ENCODE data around the gene CKLF. TPM values are rescaled to one million over a fixed set of nuclear protein-coding genes. Genes with fewer than 3 reads are reported as not detected.

Gene CKLF
- total and polyA plus RNA-seq, 2 donors from 2014 or later, result 28.7 to 42.4 TPM

- FAIRE-seq, result no peak
Observed at GRCh38 chr16:66508914-66509496, 43.4 kb upstream of the CKLF start.

GRCh38 chr16:66509576-66509975, 42.8 kb upstream of the CKLF start:
- H3K27me3 ChIP-seq (ENCODE audit: control insufficient read depth, insufficient read depth, low read length), result no peaks in the 10 kb centered on the region
- no peak overlapping the region for H3K4me3 ChIP-seq (ENCODE audit: low read length in 3 of 3)
- peak overlapping the region in 1 of 3 donors; percentile 15 for H3K9ac ChIP-seq (ENCODE audit: low read length in 3 of 3)
- no peak for TF ChIP-seq CTCF (IDR thresholded peaks at IDR 0.05; ENCODE audit: borderline replicate concordance, extremely low read depth, insufficient read depth)
- no peak for FAIRE-seq
- intact Hi-C loops (cut with DNase I), result no loop called here
- no peaks in the 10 kb centered on the region for H3K9me3 ChIP-seq (ENCODE audit: control insufficient read depth in 2 of 3, insufficient read depth in 1 of 3, low read length in 3 of 3)
- peaks cover 0 to 45% (median 38%) of the 10 kb centered on the region in 3 donors for H3K4me1 ChIP-seq (ENCODE audit: control insufficient read depth in 2 of 3, insufficient read depth in 2 of 3, low read depth in 1 of 3, low read length in 3 of 3)
- peak in 1 of 5 donors; percentile 61 for DNase-seq
- H3K27ac ChIP-seq (ENCODE audit: low read depth in 2 of 2, low read length in 2 of 2), result peak overlapping the region; percentile 13 to 17
- peaks cover 0 to 3% (median 2%) of the 10 kb centered on the region in 3 donors for H3K36me3 ChIP-seq (ENCODE audit: control insufficient read depth in 2 of 3, insufficient read depth in 3 of 3, low read length in 3 of 3)

More at GRCh38 chr16:66508914-66509496, 43.4 kb upstream of the CKLF start:
- peaks cover 0 to 45% (median 38%) of the 10 kb centered on the region in 3 donors for H3K4me1 ChIP-seq (ENCODE audit: control insufficient read depth in 2 of 3, insufficient read depth in 2 of 3, low read depth in 1 of 3, low read length in 3 of 3)
- H3K9ac ChIP-seq (ENCODE audit: low read length in 3 of 3), result peak overlapping the region in 1 of 3 donors; percentile 51
- DNase-seq, result peak in 1 of 5 donors; percentile 66
- H3K9me3 ChIP-seq (ENCODE audit: control insufficient read depth in 2 of 3, insufficient read depth in 1 of 3, low read length in 3 of 3), result no peaks in the 10 kb centered on the region
- peaks cover 0 to 3% (median 2%) of the 10 kb centered on the region in 3 donors for H3K36me3 ChIP-seq (ENCODE audit: control insufficient read depth in 2 of 3, insufficient read depth in 3 of 3, low read length in 3 of 3)
- peak overlapping the region; percentile 58 to 78 for H3K27ac ChIP-seq (ENCODE audit: low read depth in 2 of 2, low read length in 2 of 2)
- TF ChIP-seq CTCF (IDR thresholded peaks at IDR 0.05; ENCODE audit: borderline replicate concordance, extremely low read depth, insufficient read depth), result no peak
- no peak overlapping the region for H3K4me3 ChIP-seq (ENCODE audit: low read length in 3 of 3)
- intact Hi-C loops (cut with DNase I), result no loop called here
- H3K27me3 ChIP-seq (ENCODE audit: control insufficient read depth, insufficient read depth, low read length), result no peaks in the 10 kb centered on the region

- intact Hi-C loops (cut with DNase I), result no loop called here
- Histone ChIP-seq H3K36me3 (ENCODE audit: control insufficient read depth in 2 of 3, insufficient read depth in 3 of 3, low read length in 3 of 3) (peaks cover 0 to 3% (median 2%) of the 10 kb centered on the region in 3 donors), H3K9me3 (ENCODE audit: control insufficient read depth in 2 of 3, insufficient read depth in 1 of 3, low read length in 3 of 3) (no peaks in the 10 kb centered on the region), H3K4me3 (ENCODE audit: low read length in 3 of 3) (no peak overlapping the region), H3K27ac (ENCODE audit: low read depth in 2 of 2, low read length in 2 of 2) (peak overlapping the region in 1 of 2 donors; percentile 83), H3K4me1 (ENCODE audit: control insufficient read depth in 2 of 3, insufficient read depth in 2 of 3, low read depth in 1 of 3, low read length in 3 of 3) (peaks cover 0 to 45% (median 39%) of the 10 kb centered on the region in 3 donors), H3K9ac (ENCODE audit: low read length in 3 of 3) (no peak overlapping the region), H3K27me3 (ENCODE audit: control insufficient read depth, insufficient read depth, low read length) (no peaks in the 10 kb centered on the region)
- TF ChIP-seq CTCF (IDR thresholded peaks at IDR 0.05; ENCODE audit: borderline replicate concordance, extremely low read depth, insufficient read depth), result no peak
- FAIRE-seq (no peak), DNase-seq (no peak)
Observed at GRCh38 chr16:66510298-66510697, 42.1 kb upstream of the CKLF start.
